Endothelial cell of umbilical vein (primary cell): ENCODE measurements around the gene SFTA2. TPM values are rescaled to one million over a fixed set of nuclear protein-coding genes. Genes with fewer than 3 reads are reported as not detected.

Experiments
- BruUV-seq: library from RNA; stranded (reverse); fragments of 400-500 nt; replicated peaks from 2 replicates; lab custom pipeline; 2021; lab: Mats Ljungman, UMichigan
- CTCF ChIA-PET: fragments of 300-600, 350-600 bp; sonication (Branson Sonifier 250); formaldehyde crosslinking; loops from one replicate; lab custom pipeline; 2021; ENCODE audit warnings: antibody characterized with exemption, inconsistent platforms; lab: Charles Lee
- POLR2A ChIA-PET: fragments of 300-600, 350-600 bp; sonication (Branson Sonifier 250); formaldehyde crosslinking; loops from one replicate; lab custom pipeline; 2021; ENCODE audit warnings: antibody characterized with exemption, inconsistent platforms; lab: Charles Lee
- DNase-seq: peaks from one replicate; pipeline ENCODE4 v3.0.0-alpha.2; 2011; ENCODE audit warnings: low read depth, low spot score
- FAIRE-seq: peaks from 2 replicates; lab custom pipeline; 2011; peaks lifted over from hg19 to GRCh38; lab: Jason Lieb, UNC
- H2AFZ ChIP-seq: 2 replicates; pipeline ENCODE4 v1.6.0; 2012; ENCODE audit warnings: low read depth, low read length, control low read depth, inconsistent platforms
- H3K27ac ChIP-seq: 2 replicates; pipeline ENCODE4 v1.5.1; 2011; ENCODE audit warnings: low read depth, mild to moderate bottlenecking, control low read depth, low read length, moderate library complexity; ENCODE audit not compliant: insufficient read depth
- H3K27me3 ChIP-seq, 2 experiments: 2 replicates each; pipeline versions ENCODE4 v1.6.0 to v1.6.1; 2011; ENCODE audit warnings: low read length in 2 of 2, mixed read lengths in 1 of 2; ENCODE audit not compliant: control insufficient read depth in 2 of 2, insufficient read depth in 2 of 2
- H3K36me3 ChIP-seq, 2 experiments: 2 replicates in 1 of 2; 3 replicates in 1 of 2; pipeline ENCODE4 v1.5.1; 2011; ENCODE audit warnings: low read length in 2 of 2, mild to moderate bottlenecking in 1 of 2, moderate library complexity in 1 of 2; ENCODE audit not compliant: control insufficient read depth in 2 of 2, insufficient read depth in 2 of 2; ENCODE audit errors: extremely low read depth in 1 of 2
- H3K4me1 ChIP-seq: 3 replicates; pipeline ENCODE4 v1.5.1; 2011; ENCODE audit warnings: mild to moderate bottlenecking, low read length; ENCODE audit not compliant: control insufficient read depth, insufficient read depth; ENCODE audit errors: extremely low read depth
- H3K4me2 ChIP-seq: 2 replicates; pipeline ENCODE4 v1.6.1; 2011; ENCODE audit warnings: low read length, control low read depth, mixed read lengths; ENCODE audit not compliant: insufficient read depth
- H3K4me3 ChIP-seq, 3 experiments: fragments of 200-600 bp in 1 of 3; sonication (generic), shearing (Covaris generic) in 1 of 3; replicated peaks in 1 of 3; 2 replicates each; pipeline ENCODE4 v1.5.1; 2011 to 2016; ENCODE audit warnings: control low read depth in 3 of 3, low read length in 3 of 3, mild to moderate bottlenecking in 2 of 3, inconsistent platforms in 1 of 3, low read depth in 1 of 3, moderate library complexity in 1 of 3; ENCODE audit not compliant: insufficient read depth in 1 of 3
- H3K79me2 ChIP-seq: 2 replicates; pipeline ENCODE4 v1.6.0; 2012; ENCODE audit warnings: low read length, inconsistent platforms; ENCODE audit not compliant: control insufficient read depth, insufficient read depth
- H3K9ac ChIP-seq: replicated peaks from 2 replicates; pipeline ENCODE3; 2011; ENCODE audit warnings: low read length, control low read depth; ENCODE audit not compliant: insufficient read depth; ENCODE audit errors: extremely low read depth
- H3K9me1 ChIP-seq: replicated peaks from 3 replicates; pipeline ENCODE4 v1.6.0; 2011; ENCODE audit warnings: mild to moderate bottlenecking, low read length; ENCODE audit not compliant: control insufficient read depth, insufficient read depth; ENCODE audit errors: extremely low read depth
- H3K9me3 ChIP-seq: replicated peaks from 2 replicates; pipeline ENCODE4 v1.5.1; 2012; ENCODE audit warnings: low read length, inconsistent platforms; ENCODE audit not compliant: control insufficient read depth, insufficient read depth
- H4K20me1 ChIP-seq: replicated peaks from 2 replicates; pipeline ENCODE3; 2011; ENCODE audit warnings: mild to moderate bottlenecking, low read length; ENCODE audit not compliant: control insufficient read depth, insufficient read depth; ENCODE audit errors: extremely low read depth
- CTCF ChIP-seq, 2 donors: IDR thresholded peaks; 1 replicate in 1 of 2; 2 replicates in 1 of 2; pipeline ENCODE4 v1.5.1; 2011; ENCODE audit warnings: low read length in 2 of 2, mild to moderate bottlenecking in 2 of 2, moderate library complexity in 2 of 2, control low read depth in 1 of 2, inconsistent platforms in 1 of 2, low read depth in 1 of 2; ENCODE audit not compliant: insufficient read depth in 1 of 2; ENCODE audit errors: extremely low read depth in 1 of 2
- EZH2 ChIP-seq: IDR thresholded peaks from 2 replicates; pipeline ENCODE4 v1.6.1; 2012; ENCODE audit warnings: borderline replicate concordance, low read depth, mild to moderate bottlenecking, moderate library complexity, low read length, inconsistent platforms; ENCODE audit not compliant: severe bottlenecking
- FOS ChIP-seq: IDR thresholded peaks from 2 replicates; pipeline ENCODE4 v1.6.1; 2011; ENCODE audit warnings: mild to moderate bottlenecking, low read length, moderate library complexity, borderline replicate concordance; ENCODE audit not compliant: insufficient read depth
- GATA2 ChIP-seq: IDR thresholded peaks from 2 replicates; pipeline ENCODE4 v1.7.0; 2011; ENCODE audit warnings: low read depth, mild to moderate bottlenecking, moderate library complexity, mixed read lengths, low read length; ENCODE audit not compliant: insufficient read length, insufficient read depth
- JUN ChIP-seq: IDR thresholded peaks from 2 replicates; pipeline ENCODE4 v1.6.1; 2011; ENCODE audit warnings: borderline replicate concordance, low read depth; ENCODE audit not compliant: insufficient read length, insufficient read depth
- MYC ChIP-seq: IDR thresholded peaks from one replicate; pipeline ENCODE4 v1.6.1; 2011; ENCODE audit warnings: mild to moderate bottlenecking, low read depth, low read length
- POLR2A ChIP-seq: IDR thresholded peaks from 2 replicates; pipeline ENCODE4 v1.6.1; 2012; ENCODE audit warnings: low read depth, mild to moderate bottlenecking, control low read depth, low read length
- POLR2AphosphoS5 ChIP-seq: IDR thresholded peaks from 2 replicates; pipeline ENCODE4 v1.6.1; 2012; ENCODE audit warnings: low read depth, mild to moderate bottlenecking, control low read depth, low read length, moderate library complexity; ENCODE audit not compliant: insufficient read depth
- dilution Hi-C: fragments of 300-500 bp; cut with MboI; formaldehyde crosslinking; loops from one replicate; pipeline ENCODE4 v1.15.0; 2019; ENCODE audit warnings: low sequenced_read_pairs; ENCODE audit not compliant: extremely low pct_ligation_motif_present
- intact Hi-C: fragments of 100-400 bp; cut with micrococcal nuclease; formaldehyde crosslinking; loops from one replicate; pipeline ENCODE4 v1.10.0; 2022
- polyA plus RNA-seq, 4 experiments: library from polyadenylated mRNA; depleted of rRNA in 3 of 4; stranded (reverse) in 3 of 4; unstranded in 1 of 4; fragments of >200 nt; gene quantifications; 2 replicates each; pipeline versions ENCODE4 v1.2.1 to v1.2.3, GENCODE V29; 2011 to 2012; ENCODE audit warnings: missing spikeins in 1 of 4
- total RNA-seq: library from RNA; stranded (reverse); gene quantifications from 2 replicates; pipeline ENCODE4 v1.2.3, GENCODE V29; 2021

Gene SFTA2
- total and polyA plus RNA-seq, 2 donors (not counting 3 experiments of a cell fraction or from before 2014, with no cell fraction given), result not detected

GRCh38 chr6:30942338-30943060 lies 10.5 kb upstream of the SFTA2 start:
- no TSS peak for BruUV-seq
- Histone ChIP-seq H3K9me3 (no peaks in the 10 kb centered on the region), H3K4me3 (no peak overlapping the region), H3K4me2 (peak overlapping the region; percentile 31), H3K9me1 (no peaks in the 10 kb centered on the region), H3K27me3 (peaks cover 6 to 16% of the 10 kb centered on the region in 2 experiments), H3K9ac (no peak overlapping the region), H3K4me1 (no peaks in the 10 kb centered on the region), H3K79me2 (no peaks in the 10 kb centered on the region), H3K27ac (no peak overlapping the region), H4K20me1 (no peaks in the 10 kb centered on the region), H3K36me3 (no peaks in the 10 kb centered on the region), H2AFZ (peak overlapping the region; percentile 88)
- DNase-seq (peak; percentile 56), FAIRE-seq (peak; percentile 89)
- ChIA-PET POLR2A (interaction anchor here (0.6 kb wide), 1 partner anchor 224 kb away, joined by 3 read pairs; no protein-coding TSS in a partner anchor), CTCF (interaction anchor here (0.6 to 3.8 kb wide), 19 partner anchors 11 to 173 kb away, joined by 3 to 37 read pairs (median 4); partner anchors contain the start of genes GTF2H4, PSORS1C1 and SFTA2)
- intact Hi-C loops, result loop anchor here (1.0 kb wide), 3 partner anchors 101 to 145 kb away; no protein-coding TSS in a partner anchor
- TF ChIP-seq POLR2A (no peak), EZH2 (no peak), POLR2AphosphoS5 (no peak), MYC (no peak), CTCF (IDR thresholded peaks at IDR 0.05; ENCODE audit: extremely low read depth in 1 of 2, insufficient read depth in 1 of 2, low read depth in 1 of 2, low read length in 2 of 2) (peak; percentile 55), FOS (no peak), JUN (no peak), GATA2 (no peak)
- dilution Hi-C loops, result no loop called here
